ENCODE data around the gene ZMYND8. TPM values are rescaled to one million over a fixed set of nuclear protein-coding genes. Genes with fewer than 3 reads are reported as not detected.

ZMYND8 gene
- polyA plus RNA-seq, 1 donor from 2014 or later, result 16.8 TPM

GRCh38 chr20:47327711-47328110 is 28.8 kb downstream of the ZMYND8 start:
- Histone ChIP-seq H3K27me3 (ENCODE audit: insufficient read depth, low read depth, low read length) (no peaks in the 10 kb centered on the region), H4K20me1 (ENCODE audit: insufficient read depth) (no peaks in the 10 kb centered on the region), H3K4me3 (ENCODE audit: low read length) (no peak overlapping the region), H3K36me3 (ENCODE audit: insufficient read depth, low read length) (no peaks in the 10 kb centered on the region), H3K4me2 (ENCODE audit: low read length) (no peak overlapping the region), H3K9ac (ENCODE audit: low read length) (no peak overlapping the region), H3K27ac (ENCODE audit: low read length) (no peak overlapping the region), H3K9me3 (ENCODE audit: low read length) (no peaks in the 10 kb centered on the region), H3K9me2 (ENCODE audit: insufficient read depth, low read length) (no peaks in the 10 kb centered on the region), H3F3A (ENCODE audit: insufficient read depth, low read length, poor library complexity, severe bottlenecking) (no peaks in the 10 kb centered on the region), H2AFZ (ENCODE audit: low read depth, low read length) (no peak overlapping the region), H3K79me2 (replicated peaks; ENCODE audit: insufficient read depth, low read length) (peaks cover 6% of the 10 kb centered on the region)
- TF ChIP-seq SMC3 (conservative IDR thresholded peaks at IDR 0.05; ENCODE audit: poor library complexity) (no peak), MXI1 (conservative IDR thresholded peaks at IDR 0.05; ENCODE audit: poor library complexity, severe bottlenecking) (no peak), RAD21 (conservative IDR thresholded peaks at IDR 0.05) (no peak), TAF1 (IDR thresholded peaks at IDR 0.05; ENCODE audit: low read depth) (no peak), EZH2 (IDR thresholded peaks at IDR 0.05; ENCODE audit: borderline replicate concordance, insufficient read depth, low read length, poor library complexity, severe bottlenecking) (no peak), POLR2AphosphoS5 (IDR thresholded peaks at IDR 0.05) (no peak), EP300 (conservative IDR thresholded peaks at IDR 0.05; ENCODE audit: poor library complexity, severe bottlenecking) (no peak)
- TF ChIP-seq, protein P1, sequence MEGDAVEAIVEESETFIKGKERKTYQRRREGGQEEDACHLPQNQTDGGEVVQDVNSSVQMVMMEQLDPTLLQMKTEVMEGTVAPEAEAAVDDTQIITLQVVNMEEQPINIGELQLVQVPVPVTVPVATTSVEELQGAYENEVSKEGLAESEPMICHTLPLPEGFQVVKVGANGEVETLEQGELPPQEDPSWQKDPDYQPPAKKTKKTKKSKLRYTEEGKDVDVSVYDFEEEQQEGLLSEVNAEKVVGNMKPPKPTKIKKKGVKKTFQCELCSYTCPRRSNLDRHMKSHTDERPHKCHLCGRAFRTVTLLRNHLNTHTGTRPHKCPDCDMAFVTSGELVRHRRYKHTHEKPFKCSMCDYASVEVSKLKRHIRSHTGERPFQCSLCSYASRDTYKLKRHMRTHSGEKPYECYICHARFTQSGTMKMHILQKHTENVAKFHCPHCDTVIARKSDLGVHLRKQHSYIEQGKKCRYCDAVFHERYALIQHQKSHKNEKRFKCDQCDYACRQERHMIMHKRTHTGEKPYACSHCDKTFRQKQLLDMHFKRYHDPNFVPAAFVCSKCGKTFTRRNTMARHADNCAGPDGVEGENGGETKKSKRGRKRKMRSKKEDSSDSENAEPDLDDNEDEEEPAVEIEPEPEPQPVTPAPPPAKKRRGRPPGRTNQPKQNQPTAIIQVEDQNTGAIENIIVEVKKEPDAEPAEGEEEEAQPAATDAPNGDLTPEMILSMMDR (IDR thresholded peaks at IDR 0.05; ENCODE audit: poor library complexity, severe bottlenecking), result no peak
- TF ChIP-seq, protein P2, sequence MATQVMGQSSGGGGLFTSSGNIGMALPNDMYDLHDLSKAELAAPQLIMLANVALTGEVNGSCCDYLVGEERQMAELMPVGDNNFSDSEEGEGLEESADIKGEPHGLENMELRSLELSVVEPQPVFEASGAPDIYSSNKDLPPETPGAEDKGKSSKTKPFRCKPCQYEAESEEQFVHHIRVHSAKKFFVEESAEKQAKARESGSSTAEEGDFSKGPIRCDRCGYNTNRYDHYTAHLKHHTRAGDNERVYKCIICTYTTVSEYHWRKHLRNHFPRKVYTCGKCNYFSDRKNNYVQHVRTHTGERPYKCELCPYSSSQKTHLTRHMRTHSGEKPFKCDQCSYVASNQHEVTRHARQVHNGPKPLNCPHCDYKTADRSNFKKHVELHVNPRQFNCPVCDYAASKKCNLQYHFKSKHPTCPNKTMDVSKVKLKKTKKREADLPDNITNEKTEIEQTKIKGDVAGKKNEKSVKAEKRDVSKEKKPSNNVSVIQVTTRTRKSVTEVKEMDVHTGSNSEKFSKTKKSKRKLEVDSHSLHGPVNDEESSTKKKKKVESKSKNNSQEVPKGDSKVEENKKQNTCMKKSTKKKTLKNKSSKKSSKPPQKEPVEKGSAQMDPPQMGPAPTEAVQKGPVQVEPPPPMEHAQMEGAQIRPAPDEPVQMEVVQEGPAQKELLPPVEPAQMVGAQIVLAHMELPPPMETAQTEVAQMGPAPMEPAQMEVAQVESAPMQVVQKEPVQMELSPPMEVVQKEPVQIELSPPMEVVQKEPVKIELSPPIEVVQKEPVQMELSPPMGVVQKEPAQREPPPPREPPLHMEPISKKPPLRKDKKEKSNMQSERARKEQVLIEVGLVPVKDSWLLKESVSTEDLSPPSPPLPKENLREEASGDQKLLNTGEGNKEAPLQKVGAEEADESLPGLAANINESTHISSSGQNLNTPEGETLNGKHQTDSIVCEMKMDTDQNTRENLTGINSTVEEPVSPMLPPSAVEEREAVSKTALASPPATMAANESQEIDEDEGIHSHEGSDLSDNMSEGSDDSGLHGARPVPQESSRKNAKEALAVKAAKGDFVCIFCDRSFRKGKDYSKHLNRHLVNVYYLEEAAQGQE (IDR thresholded peaks at IDR 0.05; ENCODE audit: borderline replicate concordance), result no peak

GRCh38 chr20:47326658-47327268 is 29.7 kb downstream of the ZMYND8 start:
- H2AFZ ChIP-seq (ENCODE audit: low read depth, low read length), result no peak overlapping the region
- TF ChIP-seq EZH2 (IDR thresholded peaks at IDR 0.05; ENCODE audit: borderline replicate concordance, insufficient read depth, low read length, poor library complexity, severe bottlenecking) (no peak), SMC3 (conservative IDR thresholded peaks at IDR 0.05; ENCODE audit: poor library complexity) (no peak), POLR2AphosphoS5 (IDR thresholded peaks at IDR 0.05) (no peak), MXI1 (conservative IDR thresholded peaks at IDR 0.05; ENCODE audit: poor library complexity, severe bottlenecking) (no peak)
- TF ChIP-seq, protein P2 (IDR thresholded peaks at IDR 0.05; ENCODE audit: borderline replicate concordance), result no peak

More at GRCh38 chr20:47326658-47327268, 29.7 kb downstream of the ZMYND8 start:
- Histone ChIP-seq H3K9me3 (ENCODE audit: low read length) (no peaks in the 10 kb centered on the region), H3K9me2 (ENCODE audit: insufficient read depth, low read length) (no peaks in the 10 kb centered on the region), H3K4me3 (ENCODE audit: low read length) (no peak overlapping the region), H3K27me3 (ENCODE audit: insufficient read depth, low read depth, low read length) (no peaks in the 10 kb centered on the region), H3F3A (ENCODE audit: insufficient read depth, low read length, poor library complexity, severe bottlenecking) (no peaks in the 10 kb centered on the region), H3K27ac (ENCODE audit: low read length) (no peak overlapping the region), H3K9ac (ENCODE audit: low read length) (no peak overlapping the region), H3K4me2 (ENCODE audit: low read length) (no peak overlapping the region), H3K36me3 (ENCODE audit: insufficient read depth, low read length) (no peaks in the 10 kb centered on the region), H3K79me2 (replicated peaks; ENCODE audit: insufficient read depth, low read length) (peaks cover 7% of the 10 kb centered on the region), H4K20me1 (ENCODE audit: insufficient read depth) (no peaks in the 10 kb centered on the region)
